Head of caudate nucleus (tissue), 42 donors: ENCODE data around the gene DIPK2B.

Experiments used
- DNase-seq, 42 donors: peaks; one replicate each; pipeline versions ENCODE4 v3.0.0 to v3.0.0-alpha.2; 2020 to 2021; ENCODE audit warnings: mixed read lengths in 7 of 42
- intact Hi-C: fragments of 100-400 bp; cut with DNase I; formaldehyde crosslinking; loops from one replicate; pipeline ENCODE4 v1.15.0; 2022

DIPK2B gene, protein sequence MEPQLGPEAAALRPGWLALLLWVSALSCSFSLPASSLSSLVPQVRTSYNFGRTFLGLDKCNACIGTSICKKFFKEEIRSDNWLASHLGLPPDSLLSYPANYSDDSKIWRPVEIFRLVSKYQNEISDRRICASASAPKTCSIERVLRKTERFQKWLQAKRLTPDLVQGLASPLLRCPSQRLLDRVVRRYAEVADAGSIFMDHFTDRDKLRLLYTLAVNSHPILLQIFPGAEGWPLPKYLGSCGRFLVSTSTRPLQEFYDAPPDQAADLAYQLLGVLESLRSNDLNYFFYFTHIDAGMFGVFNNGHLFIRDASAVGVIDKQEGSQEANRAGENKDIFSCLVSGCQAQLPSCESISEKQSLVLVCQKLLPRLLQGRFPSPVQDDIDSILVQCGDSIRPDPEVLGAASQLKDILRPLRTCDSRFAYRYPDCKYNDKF

DNA sequence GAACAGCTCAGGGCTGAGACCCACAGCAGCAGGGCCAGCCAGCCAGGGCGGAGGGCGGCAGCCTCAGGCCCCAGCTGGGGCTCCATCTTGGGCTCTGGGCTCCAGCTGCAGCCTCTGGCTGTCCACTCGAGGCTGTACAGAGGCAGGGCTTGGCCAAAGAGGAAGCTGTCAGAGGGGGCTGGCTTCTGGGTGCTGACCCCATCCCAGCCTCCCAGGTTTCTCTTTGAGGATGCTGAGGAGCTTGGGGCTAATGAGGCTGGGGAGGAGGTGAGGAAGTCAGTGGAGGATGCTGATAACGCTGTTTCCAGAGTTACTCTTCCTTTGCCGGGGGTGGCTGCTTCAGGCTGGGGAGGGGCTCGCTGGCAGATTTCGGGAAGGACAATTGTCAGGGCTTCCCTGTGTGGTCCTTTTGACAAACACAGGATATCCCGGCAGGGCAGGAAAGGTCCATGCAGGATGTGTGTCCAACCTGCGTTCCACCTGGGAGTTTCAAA lies at the start of gene DIPK2B:
Gene DIPK2B, minus strand, starts transcription at position 136 of the 494 bp plus-strand sequence. Its CDS starts 50 bp downstream, at position 86.
- intact Hi-C loops: no loop called here
- no peak for DNase-seq

DNA sequence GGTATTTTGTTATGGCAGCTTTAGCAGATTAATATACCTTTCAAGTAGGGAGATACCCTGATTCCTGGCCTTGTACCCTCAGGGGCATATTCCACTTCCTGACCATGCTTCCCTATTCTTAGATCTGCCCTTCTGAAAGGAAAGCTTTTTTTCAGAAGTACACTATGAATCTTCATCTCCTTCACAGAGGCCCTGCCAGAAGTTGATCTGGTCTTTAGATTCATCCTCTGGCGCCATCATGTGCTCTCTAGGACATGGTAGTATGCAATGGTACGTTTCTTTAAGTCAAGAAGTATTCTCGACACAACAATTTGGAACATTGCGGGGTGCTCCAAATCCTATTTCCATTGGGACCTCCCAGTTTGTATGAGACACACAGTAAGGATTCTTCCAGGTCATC lies 39.6 kb upstream of the DIPK2B start:
- intact Hi-C loops: no loop called here
- DNase-seq: peak in 6 of 42 donors; percentile 10 to 44 (median 22)

DNA sequence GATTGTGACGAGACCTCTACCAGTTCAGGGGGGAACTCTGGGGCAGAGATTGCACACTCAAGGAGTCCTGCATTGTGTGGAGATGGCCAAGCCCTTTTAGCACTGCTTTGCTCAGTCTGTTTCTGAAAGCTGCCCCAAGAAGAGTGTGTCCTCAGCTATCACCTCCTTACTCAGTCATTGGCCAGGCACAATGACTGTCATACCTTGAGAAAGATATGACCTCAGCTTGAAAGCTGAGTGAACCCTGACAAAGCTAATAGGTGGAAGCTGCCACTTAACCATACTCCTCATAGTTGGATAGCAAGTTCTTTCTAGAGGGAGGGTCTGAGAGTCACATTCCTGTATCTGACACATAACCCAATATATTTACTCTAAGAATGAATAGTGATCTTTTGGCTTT lies 37.8 kb upstream of the DIPK2B start:
- intact Hi-C loops: no loop called here
- no peak for DNase-seq

GRCh38 chrX:45233531-45233930 lies 32.9 kb upstream of the DIPK2B start:
- intact Hi-C loops: no loop called here
- no peak for DNase-seq

GRCh38 chrX:45232139-45232538 lies 31.5 kb upstream of the DIPK2B start:
- no peak for DNase-seq
- intact Hi-C loops: no loop called here

DNA sequence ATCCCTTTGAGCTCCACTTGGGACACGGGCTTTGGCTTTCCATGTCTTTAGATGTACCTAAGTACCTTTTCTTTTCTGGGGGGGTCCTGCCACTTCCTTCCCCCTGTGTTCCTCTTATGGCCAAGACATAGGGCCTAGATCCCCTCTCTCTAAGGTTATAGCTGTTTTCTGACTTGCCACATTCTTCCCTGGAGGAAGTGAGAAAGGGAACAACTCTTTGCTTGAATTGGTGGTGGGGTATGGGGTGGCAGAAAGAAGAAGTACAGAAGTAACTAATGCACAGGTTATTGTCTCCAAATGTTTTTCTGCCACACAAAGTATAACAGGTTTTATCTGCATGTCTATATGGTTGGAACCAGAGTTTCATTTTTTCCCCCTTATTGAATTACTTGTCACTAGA lies 29.7 kb upstream of the DIPK2B start:
- DNase-seq: no peak
- intact Hi-C loops: no loop called here

DNA sequence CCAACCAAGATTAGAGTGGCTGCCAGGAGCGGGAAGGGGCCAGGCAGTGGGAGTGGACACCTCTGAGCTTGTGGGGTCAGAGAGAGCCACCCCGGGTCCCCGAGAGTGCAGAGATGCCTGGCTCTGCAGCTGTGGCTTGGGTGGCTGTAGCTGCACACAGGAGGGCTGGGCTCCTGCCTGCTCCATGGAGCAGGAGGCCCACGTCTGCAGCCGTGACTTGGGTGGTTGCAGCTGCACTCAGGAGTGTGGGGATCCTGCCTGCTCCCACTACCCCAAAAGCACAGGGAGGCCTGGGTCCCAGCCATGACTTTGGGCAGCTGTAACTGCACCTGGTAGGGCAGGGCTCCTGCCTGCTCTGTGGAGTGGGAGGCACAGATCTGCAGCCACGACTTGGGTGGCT lies 28.7 kb upstream of the DIPK2B start:
- intact Hi-C loops: no loop called here

DNA sequence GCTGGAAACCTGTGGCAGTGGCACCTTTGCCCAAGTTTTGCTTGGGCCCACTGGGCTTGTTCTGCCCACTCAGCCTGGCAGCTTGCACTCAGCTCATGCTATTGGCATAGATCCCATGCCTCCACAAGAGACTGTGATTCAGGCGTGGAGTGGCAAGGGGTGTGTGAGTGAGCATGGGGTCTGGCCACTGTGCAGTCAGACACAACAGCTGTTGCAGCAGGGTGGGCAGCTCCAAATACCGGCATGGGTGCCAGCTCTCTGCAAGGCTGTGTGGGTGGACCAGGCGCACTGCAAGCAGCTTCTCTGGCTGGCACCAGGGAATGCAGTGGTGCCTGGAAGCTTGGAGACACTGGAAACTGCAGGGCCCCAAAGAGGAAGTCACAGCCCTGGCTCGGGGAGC lies 27.4 kb upstream of the DIPK2B start:
- intact Hi-C loops: no loop called here
- DNase-seq: no peak

More for the DNA sequence above, 28.7 kb upstream of the DIPK2B start:
- no peak for DNase-seq

DNA sequence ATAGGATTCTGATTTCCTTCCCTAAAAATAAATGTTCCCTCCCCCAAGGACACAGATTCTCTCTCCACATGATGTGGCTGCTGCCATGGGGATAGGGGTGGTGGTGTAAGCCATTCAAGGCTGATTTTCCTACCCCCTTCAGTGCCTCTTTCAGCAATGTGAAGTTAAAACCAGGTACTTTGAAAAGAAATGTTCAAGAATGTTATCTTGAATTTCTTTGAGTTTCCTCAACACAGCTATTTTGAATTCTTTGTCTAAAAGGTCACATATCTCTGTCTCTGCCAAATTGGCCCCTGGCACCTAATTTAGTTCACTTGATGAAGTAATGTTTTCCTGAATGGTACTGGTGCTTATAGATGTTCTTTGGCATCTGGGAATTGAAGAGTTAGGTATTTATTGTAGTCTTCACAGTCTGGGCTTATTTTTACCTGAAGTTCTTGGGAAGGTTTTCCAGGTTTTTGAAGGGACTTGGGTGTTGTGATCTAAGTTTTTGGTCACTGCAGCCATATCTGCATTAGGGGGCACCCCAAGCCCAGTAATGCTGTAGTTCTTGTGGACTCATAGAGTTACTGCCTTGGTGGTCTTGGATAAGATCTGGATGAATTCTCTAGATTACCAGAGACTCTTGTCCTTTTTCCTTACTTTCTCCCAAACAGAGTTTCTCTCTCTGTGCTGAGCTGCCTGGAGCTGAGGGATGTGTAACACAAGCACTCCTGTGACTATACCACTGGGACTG lies 7.6 kb upstream of the DIPK2B start:
- DNase-seq: no peak
- intact Hi-C loops: no loop called here

GRCh38 chrX:45202171-45202570 lies 1.5 kb upstream of the DIPK2B start:
- DNase-seq: no peak
- intact Hi-C loops: no loop called here

GRCh38 chrX:45198706-45199105 lies 2.0 kb downstream of the DIPK2B start:
- intact Hi-C loops: no loop called here
- no peak for DNase-seq

DNA sequence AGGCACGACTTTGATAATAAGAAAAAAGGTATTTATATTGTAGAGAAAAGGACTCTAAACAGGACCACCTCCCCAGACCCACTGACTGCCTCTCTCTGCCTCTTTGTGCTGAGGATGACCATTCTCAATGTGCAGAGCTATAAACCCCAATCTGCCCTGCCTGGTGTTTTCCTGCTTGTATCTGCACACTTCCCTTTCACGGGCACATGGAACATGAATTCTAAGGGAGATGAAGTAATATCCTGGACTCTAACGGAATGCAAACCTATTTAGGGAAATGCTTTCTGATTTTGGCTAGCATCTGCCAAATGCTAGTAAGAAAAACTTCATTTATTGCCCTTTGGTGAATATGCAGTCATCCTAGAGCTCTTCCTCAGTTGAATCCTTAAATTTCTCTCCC lies 2.4 kb downstream of the DIPK2B start:
- no peak for DNase-seq
- intact Hi-C loops: no loop called here

DNA sequence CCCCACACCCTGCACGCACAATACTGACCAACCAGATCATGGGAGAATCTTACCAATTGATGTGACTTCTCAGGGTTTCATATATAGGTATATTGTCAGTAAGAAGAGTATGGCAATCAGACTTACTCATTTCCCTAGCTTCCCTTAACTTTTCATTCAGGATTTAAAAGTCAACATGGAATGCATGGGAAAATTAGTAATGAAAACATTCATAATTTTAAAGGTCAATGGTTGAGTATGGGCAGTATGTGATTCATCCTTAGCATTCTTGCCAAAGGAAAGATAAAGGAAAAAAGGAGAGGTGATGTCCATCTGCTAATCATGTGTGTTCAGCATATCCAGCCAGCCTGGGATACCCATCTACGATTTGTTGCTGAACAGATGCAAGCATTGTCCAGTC lies 4.0 kb downstream of the DIPK2B start:
- no peak for DNase-seq

DNA sequence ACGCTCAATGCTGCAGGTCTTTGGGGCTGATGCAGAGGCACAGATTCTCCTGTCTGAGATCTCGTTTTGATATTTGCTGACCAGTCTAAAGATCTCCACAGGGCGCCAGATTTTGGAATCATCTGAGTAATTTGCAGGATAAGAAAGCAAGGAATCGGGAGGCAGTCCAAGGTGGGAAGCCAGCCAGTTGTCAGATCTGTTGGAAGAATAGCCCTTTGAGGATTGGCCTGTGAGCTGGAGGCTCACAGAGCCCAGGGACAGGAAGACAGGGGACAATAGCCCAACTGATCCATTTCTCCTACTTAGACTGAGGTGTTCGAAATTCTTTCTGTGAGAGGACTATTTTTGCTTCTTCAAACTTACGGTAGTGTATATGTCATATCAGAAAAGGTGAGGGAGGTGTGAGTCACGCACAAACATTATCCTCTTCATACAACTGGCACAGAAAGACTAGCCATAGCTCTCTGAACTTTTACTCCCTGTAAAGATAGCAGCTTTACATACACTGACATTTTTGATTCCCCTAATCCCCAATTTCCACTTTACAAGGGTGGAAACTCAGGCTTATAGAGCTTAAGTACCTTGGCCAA lies 8.8 kb downstream of the DIPK2B start:
- peak in 41 of 42 donors; percentile 27 to 87 (median 69) for DNase-seq
- intact Hi-C loops: no loop called here

More for the DNA sequence above, 4.0 kb downstream of the DIPK2B start:
- intact Hi-C loops: no loop called here

GRCh38 chrX:45191383-45191782 lies 9.3 kb downstream of the DIPK2B start:
- DNase-seq: no peak
- intact Hi-C loops: no loop called here

DNA sequence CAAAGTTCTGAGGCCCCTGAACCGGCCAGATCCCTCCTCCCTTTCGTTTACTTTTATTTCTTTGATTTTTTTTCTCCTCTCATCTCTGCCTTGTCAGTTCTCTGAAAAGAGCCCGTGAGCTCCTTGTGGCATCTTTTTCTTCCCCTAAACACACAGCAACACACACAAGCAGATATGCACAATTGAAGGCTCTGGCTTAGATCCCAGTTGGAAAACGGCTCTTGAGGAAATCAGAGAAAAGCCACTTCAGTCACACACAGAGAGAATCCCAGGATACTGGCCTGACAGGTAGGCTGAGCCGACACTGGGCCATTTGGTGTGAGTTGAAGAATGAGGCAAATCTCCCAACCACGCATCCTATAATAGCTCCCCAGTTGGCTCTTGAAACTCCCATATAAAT lies 12.9 kb downstream of the DIPK2B start:
- DNase-seq: peak in 6 of 42 donors; percentile 14 to 47 (median 26)
- intact Hi-C loops: loop anchor here (2.0 to 10.0 kb wide), 3 partner anchors 53 to 315 kb away; partner anchors contain the start of gene KDM6A

- intact Hi-C loops: loop anchor here (2.0 to 10.0 kb wide), 3 partner anchors 52 to 314 kb away; partner anchors contain the start of gene KDM6A
Measured at GRCh38 chrX:45186643-45187026, 14.0 kb downstream of the DIPK2B start.

DNA sequence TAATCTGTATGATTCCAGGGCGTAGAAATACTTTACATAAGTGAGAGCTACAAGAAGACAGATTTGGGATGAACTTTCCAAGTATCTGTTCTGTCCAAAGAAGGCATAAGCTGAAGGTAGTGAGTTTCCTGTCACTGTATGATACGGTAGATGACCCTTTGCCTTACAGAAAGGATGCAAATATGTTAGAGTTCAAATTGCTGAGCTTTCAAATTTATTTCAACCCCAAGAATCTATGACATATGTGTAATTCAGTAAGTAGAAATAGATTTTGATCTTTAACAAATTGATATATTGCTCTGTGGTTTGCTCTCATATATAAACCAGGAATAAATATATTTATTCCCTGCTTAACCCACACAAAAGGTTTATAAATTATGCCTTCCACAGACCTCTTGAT lies 16.5 kb downstream of the DIPK2B start:
- intact Hi-C loops: loop anchor here (10.0 kb wide), 2 partner anchors 49 to 109 kb away; no protein-coding TSS in a partner anchor

More at GRCh38 chrX:45186643-45187026, 14.0 kb downstream of the DIPK2B start:
- no peak for DNase-seq

DNA sequence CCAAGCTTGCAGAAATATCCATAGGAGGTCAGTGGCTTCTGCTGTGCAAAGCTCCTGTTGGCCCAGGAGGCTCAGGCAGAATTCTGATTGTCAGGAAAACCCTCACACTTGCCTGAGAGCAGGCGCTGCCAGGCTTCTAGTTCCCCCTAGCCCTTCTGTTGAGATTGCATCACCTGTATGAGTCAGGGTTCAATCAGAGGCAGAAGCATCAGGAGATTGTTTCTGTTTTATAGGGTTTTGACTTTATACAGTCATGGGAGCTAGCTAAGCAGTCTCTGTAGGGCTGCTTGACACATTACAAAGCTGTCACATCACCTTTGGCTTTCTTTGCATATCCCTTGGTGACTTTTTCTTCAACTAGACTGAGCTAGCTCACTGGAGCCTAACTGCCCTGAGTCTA lies 27.8 kb downstream of the DIPK2B start:
- intact Hi-C loops: no loop called here
- no peak for DNase-seq

More for the DNA sequence above, 16.5 kb downstream of the DIPK2B start:
- DNase-seq: no peak

DNA sequence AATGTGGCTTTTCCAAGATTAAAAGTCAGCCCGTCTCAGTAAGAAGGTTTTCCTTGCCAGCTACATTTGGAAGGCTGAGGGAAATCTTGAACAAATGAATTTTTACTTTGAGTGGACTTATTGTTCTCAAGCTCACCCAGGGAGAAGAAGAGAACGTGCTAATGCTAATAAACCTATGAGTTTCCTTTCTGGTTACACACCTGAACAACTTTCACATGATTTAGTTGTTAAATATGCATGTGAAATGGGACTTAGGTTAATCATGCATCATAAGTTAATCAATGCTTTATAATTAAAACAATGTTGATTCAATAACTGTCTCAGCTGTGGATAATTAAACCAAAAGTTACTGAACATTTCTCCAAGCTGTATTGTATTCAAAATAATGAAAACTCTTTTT lies 33.9 kb downstream of the DIPK2B start:
- DNase-seq: no peak

More for the DNA sequence above, 33.9 kb downstream of the DIPK2B start:
- intact Hi-C loops: no loop called here
